HG03039 (cell line): ENCODE data around the gene ATP8B1.

Experiments
- ATAC-seq: cut with Tn5 transposase; IDR thresholded peaks from one replicate; pipeline ENCODE4 v1.9.1; 2021; ENCODE audit warnings: mild to moderate bottlenecking, moderate library complexity; ENCODE audit not compliant: unreplicated experiment

ATP8B1 gene

DNA sequence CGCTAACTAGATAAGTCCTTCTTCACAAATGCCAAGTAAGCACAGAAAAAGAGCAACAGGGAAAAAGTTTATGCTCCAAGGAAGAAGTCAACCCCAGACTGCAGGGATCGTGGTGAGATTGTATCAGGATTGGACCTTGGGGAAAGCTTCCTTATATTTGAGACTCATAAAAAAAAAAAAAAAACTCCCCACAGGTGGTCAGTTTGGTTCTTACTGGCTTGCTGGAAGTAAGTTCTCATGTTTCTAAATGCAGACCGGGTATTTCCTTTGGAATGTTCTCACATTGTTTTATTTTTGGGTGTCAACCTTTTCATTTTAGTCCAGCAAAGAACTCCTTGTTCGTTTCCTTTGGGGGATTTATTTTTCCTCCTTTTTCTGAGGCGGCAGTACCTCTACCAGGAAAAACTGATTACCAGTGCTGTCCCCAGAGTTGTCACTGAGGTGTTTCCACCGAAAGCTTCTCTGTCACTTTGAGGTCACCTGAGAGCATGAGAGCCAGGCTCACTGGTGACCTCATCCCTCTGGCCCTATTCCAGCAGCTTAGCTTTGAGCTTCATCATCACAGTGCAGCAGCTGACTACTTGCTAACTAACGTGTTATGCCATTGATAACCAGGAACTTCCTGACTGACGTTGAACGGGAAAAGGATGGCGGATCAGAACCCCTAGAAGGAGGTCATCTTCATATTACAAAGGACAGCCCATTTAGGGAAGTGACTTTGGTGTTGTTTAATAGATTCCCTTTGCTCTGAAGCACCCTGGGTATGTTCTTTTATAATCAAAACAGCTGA is 16.8 kb upstream of the ATP8B1 start:
- peak; percentile 60 for ATAC-seq

DNA sequence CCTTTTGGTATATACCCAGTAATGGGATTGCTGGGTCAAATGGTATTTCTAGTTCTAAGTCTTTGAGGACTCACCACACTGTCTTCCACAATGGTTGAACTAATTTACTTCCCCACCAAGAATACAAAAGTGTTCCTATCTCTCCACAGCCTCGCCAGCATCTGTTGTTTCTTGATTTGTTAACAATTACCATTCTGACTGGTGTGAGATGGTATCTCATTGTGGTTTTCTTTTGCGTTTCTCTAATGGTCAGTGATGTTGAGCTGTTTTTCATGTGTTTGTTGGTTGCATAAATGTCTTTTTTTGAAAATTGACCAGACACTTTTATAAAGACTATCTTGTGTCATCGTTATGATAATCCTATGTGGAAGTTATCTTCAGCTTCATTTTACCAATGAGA is 16.0 kb upstream of the ATP8B1 start:
- no peak for ATAC-seq

DNA sequence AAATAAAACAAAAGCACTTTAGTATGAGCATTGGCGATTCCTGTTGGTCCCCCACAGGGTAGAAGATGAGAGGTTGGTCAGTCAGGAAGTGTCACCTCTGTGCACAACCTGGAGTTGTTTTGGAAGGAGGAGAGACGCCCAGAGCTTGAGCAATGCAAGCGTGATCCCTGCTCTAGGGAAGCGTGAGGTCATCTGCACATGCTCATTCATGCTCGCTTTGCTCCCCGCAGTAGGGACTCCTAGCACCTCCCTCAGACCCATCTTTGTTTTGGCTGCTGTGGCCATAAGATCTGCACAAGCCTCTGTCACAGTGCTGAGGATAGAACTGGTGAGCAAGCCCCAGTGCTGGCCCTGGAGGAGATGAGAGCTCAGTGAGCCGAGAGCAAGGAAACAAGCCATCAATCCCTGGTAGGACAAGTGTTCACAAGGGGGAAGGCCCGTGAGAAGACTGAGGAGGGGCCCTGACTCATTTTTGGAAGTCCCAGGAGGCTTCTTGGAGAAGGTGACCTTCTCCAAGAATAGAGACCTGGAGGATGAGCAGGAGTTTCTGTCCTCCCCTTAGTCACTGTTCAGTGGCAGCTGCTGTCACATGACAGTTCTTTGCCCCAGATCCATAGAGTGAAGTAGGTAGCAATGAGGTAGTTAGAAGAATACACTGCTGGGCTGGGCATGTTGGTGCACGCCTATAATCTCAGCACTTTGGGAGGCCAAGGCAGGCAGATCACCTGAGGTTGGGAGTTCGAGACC is 13.3 kb upstream of the ATP8B1 start:
- ATAC-seq: no peak

DNA sequence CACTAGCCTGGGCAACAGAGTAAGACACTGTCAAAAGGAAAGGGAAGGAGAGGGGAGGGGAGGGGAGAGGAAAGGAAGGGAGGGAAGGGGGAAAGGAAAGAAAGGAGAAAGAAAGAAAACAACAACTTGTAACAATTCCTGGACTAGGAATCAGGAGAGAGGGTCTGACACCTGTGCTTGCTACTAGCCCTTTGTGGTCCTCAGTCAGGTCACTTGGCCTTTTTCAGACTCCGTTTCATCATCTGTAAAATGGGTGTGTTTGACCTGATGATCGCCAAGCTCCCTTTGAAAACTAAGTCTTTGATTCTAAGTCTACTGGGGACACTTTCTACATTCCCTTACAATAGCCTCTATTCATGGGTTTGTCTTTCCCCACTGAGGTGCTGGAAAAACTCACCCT is 11.4 kb upstream of the ATP8B1 start:
- no peak for ATAC-seq

DNA sequence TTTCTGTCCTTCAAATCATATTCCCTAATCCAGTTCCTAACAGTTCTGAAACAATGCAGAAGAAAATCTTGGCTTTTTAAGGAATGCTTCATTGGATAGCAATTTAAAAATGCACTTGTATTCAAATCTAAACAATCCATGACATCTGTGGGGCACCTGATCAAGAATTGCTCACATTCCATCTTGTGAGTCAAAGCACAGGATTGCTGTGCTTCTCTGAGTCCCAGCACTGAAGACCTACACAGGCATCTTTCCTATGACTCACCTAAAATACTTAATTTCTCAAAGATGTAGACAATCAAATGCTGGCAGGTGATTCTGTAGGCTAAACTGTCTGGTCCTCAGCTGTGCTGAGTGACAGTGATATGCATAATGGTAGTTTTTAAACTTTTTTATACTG is 10.1 kb upstream of the ATP8B1 start:
- no peak for ATAC-seq

DNA sequence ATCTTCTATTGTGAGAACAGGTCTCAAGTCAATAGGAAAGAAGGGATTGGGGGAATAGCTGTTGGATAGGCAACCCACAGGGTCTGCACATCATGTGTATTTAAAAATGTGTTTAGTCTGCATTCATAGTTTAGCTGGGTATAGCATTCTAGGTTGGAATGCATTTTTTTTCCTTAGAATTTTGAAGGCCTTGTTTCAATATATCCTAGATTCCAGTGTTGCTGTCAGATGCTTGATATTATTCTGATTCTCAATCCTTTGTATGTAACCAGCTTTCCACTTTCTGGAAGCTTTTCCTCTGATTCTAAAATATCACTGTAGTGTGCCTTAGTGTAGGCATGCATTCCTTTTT is 9.0 kb upstream of the ATP8B1 start:
- no peak for ATAC-seq

DNA sequence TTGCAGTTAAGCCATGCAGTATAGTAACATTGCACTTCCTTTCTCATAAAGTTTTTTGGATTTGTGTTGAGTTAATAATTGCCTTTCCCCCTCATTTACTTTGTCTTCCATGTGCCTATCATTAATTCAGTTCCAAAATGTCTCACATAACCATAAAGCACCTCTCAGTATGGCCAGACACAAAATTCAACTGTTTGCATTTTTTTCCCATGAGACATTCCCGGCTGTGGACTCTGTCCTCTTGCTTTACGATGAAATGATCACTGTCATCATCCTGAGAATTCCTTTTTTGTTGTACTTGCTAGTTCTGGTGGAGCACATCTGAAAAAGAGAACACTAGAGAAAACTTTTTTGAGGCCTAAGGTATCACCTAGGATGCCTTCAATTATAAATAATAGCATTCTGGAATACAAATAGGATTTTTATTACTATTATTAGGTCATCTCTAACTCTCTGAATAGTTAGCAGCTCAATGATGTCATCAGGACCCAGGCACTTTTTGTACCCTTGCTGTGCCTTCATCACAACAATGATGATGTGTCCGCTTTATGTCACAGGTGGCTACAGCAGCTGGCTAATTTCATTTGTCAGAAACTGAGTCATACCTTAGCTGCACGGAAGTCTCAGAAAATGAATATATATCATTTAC is 8.5 kb upstream of the ATP8B1 start:
- ATAC-seq: no peak

DNA sequence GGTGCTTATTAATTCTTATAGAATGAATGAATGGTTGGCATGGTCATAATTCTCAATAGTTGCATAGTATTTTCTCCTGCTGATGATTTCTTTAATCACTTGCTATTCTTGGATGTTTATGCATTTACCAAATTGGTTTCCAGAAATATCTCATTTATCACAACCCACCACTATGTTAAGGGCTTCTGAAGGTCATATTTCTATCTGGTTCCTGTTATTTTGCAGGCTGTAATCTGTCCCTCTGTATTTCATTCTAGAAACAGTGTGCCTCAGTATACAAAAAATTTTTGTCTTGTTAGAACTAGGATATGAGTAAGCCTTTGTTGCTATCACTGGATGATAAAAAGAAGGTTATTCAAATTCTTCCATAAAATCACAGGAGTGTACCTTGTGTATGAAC is 6.1 kb upstream of the ATP8B1 start:
- no peak for ATAC-seq

DNA sequence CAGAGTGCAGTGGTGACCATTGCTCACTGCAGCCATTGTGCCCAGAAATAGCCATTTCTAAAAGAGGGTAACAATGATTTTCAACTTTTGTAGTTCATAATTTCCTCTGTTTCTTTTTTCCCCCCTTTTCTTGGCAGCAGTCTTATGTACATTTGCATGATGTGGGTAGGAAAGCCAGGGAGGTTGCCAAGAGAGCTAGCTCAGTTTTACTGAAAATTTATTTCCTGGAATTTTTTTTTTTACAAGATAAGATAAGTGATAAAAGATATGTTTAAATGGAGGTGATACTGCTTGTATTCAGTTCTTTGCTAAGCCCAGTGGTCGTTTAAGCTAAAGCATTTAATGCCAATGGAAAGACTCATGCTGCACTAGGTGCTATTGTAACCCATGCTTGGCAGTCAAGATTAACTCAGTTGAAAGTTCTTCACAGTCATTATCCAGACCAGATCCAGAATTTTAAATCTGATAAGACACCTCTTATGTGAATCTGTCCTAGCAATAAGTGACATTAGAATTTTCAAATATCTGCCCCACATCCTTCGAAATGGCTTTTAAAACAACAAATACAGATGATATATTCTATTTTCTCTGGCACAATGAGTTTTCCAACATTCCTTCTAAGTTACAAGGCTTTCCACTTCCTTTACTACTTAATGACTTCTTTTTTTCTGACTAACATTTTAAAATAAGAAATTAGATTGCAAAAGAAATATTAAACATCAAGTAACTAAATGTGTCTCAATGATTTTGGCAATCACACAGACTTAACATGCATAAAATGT is 4.4 kb upstream of the ATP8B1 start:
- no peak for ATAC-seq

DNA sequence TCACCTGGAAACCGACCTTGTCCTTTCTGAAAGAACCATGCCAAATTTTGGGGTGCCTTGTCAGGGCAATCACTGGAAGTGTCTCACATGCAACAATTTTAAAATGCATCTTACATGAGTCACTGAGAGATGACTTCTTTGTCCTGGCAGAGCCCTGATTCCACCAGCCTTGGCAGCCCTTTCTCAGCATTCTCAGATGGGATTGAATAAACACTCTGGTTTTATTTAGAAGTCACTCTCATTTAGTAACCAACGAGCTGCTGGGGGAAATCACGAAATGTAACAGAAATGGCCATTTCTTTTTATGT is 3.8 kb upstream of the ATP8B1 start:
- no peak for ATAC-seq

DNA sequence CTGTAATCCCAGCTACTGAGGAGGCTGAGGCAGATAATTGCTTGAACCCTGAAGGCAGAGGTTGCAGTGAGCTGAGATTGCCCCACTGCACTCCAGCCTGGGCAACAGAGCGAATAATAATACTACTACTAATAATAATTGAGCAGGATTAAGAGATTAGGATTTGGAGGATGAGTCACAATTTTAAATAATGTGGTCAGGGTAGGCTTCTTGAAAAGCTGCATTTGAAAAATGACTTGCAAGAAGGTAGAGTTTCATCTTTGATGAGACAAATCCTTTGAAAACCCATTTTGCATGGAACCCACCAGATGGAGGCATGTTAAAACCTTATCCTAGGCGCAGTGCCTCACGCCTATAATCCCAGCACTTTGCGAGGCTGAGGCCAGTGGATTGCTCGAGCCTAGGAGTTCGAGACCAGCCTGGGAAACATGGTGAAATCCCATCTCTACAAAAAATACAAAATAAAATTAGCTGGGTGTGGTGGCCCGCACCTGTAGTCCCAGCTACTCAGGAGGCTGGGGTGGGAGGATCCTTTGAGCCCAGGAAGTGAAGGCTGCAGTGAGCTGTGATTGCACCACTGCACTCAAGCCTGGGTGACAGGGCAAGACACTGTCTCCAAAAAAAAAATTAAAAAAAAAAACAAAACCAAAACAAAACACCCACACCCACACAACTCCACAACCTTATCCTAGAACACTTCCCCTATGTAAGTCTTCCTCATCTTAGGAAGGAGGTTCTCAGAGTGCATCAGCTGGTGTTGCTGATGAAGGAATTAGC is 3.3 kb upstream of the ATP8B1 start:
- no peak for ATAC-seq

DNA sequence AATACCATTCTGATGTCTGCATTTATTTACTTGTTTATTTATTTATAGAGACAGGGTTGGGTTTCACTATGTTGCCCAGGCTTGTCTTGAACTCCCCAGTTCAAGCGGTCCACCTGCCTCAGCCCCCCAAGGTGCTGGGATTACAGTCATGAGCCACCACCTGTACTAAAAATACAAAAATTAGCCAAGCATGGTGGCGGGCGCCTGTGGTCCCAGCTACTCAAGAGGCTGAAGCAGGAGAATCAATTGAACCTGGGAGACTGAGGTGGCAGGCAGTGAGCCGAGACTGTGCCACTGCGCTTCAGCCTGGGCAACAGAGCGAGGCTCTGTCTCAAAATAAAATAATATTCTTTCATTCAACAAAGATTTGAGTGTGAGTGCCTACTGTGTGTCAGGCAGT is 2.0 kb upstream of the ATP8B1 start:
- no peak for ATAC-seq

DNA sequence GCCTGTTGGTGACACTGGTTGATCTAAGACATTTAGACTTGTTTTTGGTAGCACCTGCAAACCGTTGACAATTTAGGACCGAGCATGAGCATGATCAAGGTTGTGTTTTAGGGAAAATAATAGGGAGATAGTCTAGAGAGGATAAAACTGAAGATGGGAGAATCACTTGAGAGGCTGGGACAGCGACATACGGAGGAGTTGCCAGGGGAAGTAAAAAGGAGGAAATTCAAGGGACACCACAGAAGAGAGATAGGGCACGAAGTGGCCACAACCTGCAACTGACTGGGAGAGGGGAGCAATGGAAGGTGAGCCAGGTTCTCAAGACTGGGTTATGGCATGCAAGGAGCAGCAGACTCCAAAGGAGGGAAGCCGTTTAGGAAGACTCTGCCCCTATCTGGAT is 1.4 kb upstream of the ATP8B1 start:
- ATAC-seq: no peak

DNA sequence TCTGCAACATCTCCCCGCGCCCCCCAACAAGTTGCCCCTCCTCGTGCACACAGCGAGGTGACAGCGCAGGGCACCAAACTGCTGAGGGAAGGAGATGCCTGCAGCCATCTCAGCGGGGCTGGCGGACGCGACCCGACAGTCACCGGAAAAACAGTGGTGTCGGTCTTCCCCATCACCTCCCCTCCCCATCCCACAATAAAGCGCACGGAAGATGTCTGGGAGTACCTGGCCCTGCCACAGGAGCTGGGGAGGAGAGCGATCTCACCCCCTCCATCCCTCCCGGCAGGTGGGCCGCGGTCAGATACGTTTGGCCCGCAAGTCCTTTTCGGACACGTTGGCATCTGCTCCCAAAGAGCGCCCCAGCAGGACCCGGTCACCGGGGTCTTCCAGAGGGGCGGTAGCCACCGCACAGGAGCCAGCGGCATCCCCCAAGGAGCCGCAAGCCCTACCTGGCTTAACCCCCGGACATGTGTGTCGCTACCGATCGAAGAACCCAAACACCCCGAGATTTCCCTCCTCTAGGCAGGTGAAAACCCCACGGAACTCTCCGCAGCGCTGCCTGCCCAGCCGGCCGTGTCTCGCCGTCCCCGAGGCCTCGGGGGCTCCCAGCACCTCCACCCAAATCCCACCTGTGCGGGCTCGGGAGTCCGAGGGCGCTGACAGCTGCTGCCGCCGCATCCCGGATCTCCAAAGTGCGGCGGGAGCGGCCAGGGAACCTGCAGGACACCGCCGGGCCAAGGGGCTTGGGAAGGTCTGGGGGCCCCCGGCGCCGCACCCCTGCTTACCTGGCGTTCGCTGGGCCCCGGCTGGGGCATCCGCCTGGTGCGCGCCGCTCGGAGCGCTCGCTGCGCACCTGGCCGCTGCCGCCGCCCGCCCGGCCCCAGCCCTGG is 657 bp downstream of the ATP8B1 start:
- ATAC-seq: no peak

DNA sequence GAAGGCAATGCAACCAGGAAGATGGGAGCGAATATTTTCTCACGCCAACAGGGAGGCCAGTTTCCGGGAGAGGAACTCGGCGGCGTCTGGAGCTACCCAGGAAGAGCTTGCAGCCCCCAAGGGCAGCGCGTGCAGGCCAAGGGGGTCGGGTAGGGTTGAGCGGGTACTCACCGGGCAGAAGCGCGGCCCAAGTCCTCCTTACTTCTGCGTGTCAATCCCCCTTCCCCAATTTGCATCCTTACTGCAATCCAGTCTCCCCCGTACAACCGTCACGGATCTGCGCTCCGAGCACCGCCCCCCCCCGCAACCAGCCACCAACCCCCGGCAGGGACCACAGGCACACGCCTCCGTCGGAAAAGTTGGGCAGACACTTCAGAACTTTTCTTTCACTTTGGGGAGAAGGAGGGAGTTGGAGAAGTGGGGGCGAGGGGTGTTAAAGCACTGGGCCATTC is 1.3 kb downstream of the ATP8B1 start:
- ATAC-seq: no peak

DNA sequence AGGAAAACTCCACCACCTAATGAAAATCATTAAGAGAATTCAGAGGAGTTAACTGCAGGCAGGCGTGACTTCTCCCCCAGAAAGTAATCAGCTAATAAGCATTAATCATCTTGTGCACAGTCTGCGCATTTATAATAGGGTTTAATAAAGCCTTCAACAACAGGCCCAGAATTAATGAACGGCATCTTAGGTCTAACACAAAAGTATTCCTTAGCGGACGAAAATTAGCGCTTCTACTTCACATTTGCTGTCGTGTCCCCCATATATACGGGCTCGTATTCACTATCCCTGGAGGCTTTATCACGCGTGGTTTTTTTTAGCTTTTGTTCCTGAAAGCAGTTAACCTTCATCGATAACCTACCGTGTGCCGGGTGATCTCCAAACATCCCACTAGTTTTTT is 1.8 kb downstream of the ATP8B1 start:
- ATAC-seq: no peak

DNA sequence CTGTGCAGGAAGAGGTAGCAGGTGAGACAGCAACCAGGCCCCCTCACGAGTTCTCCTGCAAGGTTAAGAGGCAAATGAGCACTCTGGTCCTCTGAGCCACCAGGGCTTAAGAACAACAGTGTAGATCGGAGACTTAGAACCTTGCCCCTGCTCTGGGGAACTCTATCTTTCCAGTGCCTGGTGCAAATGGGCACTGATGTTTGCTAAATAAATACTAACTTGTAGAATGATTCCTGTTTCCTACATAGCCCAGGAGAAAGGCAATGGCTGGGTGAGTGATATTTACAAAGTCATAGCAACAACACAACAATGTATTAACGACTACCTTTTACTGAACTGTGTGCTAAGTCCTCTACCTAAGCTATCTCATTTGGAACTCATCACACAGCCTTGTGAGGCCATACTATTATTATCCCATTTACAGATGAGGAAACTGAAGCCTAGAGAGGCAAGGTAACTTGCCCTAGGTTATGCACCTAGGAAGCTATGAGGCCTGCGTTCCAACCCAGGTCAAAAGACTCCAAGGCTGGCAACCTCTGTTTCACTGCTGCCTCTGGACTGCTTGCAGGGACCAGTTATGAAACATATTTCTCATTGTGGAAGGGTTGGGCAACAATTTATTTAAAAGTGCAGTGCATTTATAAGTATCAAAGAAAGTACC is 4.3 kb downstream of the ATP8B1 start:
- no peak for ATAC-seq

DNA sequence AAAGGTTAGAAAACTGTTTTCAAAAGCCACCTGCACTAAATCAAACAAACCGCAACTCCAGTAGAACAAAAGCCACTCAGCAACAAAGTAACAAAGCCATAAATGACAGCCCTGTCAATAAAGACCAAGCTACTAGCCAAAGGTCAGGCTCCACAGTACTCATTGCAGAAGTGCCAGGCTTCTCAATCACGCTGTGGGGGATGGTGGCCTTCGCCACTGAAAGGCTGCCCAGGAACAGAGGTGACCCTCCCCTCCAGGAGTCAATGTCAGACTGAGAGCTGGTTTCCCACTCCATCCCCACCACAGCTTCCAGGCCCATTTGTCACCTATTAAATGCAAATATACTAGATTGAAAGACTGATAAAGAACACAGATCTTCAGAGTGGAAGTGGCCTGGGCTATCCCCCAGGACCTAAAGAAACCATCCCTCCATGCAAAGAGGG is 5.9 kb downstream of the ATP8B1 start:
- ATAC-seq: no peak
